ENCODE results near the gene PCDH15.
"Not testable (repeated sequence)": the region's sequence is repeated elsewhere in the genome, so short reads cannot be mapped to it uniquely, and the experiment has no call there.

The PCDH15 gene

DNA sequence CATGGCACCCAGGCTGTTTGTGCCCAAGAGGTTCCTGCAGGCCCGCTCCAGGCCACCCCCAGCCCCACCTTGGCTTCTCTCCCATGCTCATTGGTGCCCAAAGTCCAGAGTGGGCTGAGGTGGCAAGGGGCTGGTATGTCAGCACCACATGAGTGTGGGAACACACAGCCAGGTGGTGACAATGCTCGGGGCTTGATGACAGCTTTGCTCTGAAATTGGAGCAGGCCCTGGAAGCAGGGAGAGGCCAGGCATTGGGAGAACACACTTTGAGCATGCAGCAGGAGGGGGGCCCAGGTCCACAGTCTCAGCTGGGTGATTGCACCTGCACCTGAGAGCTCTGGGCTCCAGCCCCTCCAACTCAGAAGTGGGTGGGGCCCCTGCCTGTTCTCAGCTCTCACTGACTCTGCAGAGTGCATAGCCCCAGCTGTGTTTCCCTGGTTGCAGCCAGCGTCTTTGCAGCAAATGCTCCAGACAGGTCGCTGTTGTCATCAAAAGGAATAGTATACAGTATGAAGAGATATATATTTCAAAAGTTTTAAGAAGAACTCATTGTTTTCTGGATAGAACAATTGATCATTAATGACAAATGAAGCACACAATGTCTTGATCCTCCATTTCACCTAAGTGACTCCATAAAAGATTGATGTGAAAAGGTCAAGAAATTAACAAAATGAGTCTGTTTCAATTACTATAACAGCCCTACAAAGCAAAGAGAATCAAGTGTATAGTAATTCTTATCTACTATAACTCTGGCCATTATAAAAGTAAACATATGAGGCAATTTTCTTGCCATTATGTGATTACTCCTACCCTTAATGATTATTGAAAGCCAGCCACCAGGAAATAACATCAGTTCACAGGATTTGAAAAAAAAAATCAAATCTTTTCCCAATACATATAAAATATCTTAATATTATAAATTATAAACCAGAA is 848.1 kb downstream of the PCDH15 start:
- DNase-seq: no peak

DNA sequence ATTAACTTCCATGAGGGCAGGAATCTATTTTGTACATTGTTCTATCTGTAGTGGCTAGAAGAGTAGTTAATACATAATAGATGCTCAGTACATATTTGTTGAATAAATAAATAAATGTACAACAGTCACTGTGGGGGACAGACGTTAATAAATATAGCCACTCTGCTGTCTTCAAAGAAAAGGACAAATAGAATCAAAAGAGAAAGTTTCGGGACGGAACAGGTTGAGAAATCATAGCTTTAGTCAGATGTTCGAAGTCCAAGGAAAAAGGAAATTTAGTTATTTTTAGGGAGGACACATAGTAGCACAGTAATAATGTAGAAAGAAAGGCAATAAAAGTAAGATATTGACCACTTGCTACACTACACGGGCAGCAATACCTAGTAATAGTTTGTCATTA is 861.4 kb downstream of the PCDH15 start:
- DNase-seq: no peak

DNA sequence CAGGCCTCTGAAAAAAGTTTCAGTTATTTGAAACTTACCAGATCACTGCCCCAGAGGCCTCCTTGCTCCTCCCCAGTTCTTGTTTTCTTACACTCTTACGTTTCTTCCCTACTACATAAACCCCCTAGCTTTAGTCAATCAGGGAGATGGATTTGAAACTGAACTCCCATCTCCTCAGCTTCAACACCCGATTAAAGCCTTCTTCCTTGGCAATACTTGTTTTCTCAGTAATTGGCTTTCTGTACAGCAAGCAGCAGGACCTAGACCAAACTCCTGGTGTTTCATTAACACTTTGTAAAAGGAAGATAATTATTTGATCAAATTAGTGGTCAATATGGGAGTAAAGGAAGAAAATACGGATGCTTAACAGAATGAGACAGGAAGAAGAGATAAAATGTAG is 870.4 kb downstream of the PCDH15 start:
- DNase-seq: no peak

DNA sequence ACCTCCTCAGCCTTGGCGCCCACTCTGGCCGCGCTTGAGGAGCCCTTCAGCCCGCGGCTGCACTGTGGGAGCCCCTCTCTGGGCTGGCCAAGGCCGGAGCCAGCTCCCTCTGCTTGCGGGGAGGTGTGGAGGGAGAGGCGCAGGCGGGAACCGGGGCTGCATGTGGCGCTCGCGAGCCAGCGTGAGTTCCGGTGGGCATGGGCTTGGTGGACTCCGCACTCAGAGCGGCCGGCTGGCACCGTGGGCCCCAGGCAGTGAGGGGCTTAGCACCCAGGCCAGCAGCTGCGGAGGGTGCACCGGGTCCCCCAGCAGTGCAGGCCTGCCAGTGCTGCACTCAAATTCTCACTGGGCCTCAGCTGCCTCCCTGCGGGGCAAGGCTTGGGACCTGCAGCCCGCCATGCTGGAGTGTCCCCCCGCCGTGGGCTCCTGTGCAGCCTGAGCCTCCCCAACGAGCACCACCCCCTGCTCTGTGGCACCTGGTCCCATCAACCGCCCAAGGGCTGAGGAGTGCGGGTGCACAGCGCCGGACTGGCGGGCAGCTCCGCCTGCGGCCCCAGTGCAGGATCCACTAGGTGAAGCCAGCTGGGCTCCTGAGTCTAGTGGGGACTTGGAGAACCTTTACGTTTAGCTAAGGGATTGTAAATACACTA is 876.9 kb downstream of the PCDH15 start:
- not testable (repeated sequence) for DNase-seq

DNA sequence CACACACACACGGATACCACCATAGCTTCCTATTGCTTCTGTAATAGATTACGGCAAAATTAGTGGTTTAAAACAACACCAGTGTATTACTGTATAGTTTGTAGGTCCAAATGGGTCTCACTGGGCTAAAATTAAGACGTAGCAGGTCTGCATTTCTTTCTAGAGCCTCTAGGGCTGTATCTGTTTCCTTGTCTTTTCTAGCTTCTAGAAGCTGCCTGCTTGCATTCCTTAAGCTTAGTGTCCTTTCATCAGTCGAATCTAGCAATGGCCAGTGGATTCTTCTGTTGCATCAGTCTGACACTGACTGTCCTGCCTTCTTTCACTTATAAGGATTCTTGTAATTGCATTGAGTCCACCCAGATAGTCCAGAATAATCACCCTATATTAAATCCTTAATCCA is 882.3 kb downstream of the PCDH15 start:
- no peak for DNase-seq

GRCh38 chr10:53909791-53910190 is 891.2 kb downstream of the PCDH15 start:
- no peak for DNase-seq

DNA sequence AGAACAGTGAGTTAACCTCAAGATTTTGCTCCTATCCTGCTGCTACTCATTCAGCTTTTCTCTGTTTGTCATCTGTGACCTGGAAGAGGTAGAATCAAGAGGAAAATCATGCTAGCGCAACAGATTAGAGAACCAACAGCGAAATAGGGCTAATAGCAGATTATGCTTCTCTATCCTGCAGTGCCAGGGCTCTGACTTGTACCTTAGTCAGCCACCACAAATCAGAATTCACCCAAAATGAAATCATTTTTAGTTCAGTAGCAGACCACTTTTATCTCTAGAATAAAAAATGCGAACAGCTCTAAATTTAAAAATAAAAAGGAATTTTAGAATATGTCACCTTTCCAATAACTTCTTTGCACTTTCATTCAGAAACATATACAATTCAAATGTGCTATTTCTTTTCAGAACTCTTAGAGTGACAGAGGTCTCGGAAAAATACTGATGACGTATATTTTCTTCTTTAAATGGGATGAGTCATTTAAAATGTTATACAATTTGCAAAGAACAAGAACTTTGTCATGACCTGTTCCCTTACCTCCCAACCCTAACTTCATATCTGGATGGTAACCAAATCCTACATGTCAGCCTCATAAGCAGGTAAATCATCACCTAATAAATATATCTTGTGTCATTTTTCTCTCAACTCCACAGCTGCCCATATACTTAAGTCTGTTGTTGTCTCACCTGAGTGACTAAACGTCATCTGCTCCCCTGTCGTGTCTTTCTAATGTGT is 896.4 kb downstream of the PCDH15 start:
- DNase-seq: no peak

DNA sequence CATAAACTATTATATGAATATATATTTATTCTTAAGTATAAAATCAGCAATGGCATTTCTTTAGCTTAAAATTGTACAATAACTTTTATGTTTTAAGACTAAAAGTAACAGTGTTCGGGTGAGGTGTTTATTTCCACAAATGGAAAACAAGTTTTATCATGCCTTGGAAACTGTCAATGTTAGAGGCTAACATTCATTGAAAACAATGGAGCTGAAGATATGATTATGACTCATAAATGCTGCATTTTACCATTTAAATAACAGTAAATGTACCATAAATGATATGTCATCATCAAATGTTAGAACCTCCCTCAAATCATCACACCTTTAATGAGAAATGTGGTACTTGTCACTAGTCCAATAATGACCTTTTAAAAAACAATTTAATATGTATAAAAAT is 897.3 kb downstream of the PCDH15 start:
- no peak for DNase-seq

DNA sequence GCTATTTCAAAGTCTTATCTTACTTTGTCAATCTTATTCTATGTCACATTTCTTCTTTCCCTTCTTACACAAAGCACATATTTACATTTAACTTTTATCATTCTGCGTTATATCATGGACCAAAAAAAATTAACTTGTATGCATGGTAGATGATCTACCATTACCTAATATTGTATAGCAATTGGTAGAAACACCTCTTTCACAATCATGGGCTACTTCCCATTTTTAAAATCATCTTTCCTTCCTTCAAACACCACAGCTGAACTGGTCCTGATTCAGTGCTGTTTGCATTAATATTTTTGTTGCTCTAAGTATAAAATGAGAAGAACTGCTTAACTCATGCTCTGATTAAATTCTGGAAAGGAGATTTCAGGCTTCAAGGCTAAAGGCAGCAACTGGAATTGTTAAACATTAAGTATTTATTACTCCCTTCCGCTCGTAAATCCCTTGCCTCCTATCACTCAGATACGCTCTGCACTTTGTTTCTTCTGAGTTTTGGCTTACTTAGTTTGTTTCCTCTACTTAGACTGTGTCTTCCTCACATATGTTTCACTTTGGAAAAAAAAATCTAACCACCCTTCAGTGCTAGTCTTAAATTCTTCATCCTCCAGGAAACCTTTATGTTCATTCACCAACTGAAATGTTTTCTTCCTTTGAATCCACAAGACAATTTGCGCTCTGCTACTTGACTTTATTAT is 901.4 kb downstream of the PCDH15 start:
- DNase-seq: no peak

DNA sequence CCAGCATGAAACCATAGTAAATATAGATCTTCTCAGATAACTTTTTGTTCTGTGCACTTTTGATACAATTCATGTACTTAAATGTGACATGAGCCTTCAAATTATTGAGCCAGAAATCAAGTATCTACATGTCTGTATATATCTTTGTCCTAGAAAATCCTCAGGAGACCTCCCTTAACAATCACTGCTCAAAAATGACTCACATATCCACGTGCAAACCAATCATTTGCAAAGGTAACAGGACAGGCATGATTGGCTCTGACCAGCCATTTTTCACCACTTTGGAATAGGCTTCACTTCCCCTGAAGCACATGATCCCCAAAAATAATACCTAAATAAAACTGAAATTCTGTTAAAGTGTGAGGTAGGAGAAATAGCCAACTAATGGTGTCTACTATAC is 902.5 kb downstream of the PCDH15 start:
- DNase-seq: no peak

DNA sequence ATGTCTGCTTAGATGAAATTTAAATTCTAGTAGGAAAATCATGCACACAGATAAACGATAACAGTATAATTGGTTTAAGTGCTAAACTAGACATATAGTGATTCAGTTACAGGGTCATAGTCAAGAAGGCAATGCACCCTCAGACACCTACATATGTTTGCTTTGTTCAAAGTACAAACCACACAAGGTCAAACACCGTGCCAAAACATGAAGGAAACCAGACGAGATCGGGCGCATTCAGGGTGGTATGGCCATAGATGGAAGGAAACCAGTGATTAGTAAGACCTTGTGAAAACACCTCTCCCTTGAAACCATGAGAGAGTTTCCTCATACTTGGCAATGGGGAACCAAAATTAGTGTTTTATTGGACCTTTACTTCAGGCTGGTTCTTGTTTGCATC is 906.9 kb downstream of the PCDH15 start:
- DNase-seq: no peak

DNA sequence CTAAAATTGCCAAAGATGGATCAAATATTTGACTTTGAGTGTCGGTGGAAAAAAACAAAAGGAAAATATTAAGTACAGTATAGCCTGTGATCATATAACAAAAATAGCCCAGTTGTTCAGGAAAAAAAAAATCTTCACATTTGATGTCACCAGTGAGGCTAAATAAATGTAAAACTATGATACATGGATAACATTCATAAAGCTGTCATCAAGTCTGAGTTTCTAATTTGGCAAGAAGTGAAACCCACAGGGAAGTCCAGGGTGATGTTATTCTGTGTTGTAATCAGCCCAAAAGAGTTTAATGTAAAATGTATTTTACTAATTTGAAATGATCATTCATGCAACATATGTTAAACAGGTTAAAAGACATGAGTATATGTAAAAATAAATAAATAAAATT is 908.0 kb downstream of the PCDH15 start:
- DNase-seq: no peak

DNA sequence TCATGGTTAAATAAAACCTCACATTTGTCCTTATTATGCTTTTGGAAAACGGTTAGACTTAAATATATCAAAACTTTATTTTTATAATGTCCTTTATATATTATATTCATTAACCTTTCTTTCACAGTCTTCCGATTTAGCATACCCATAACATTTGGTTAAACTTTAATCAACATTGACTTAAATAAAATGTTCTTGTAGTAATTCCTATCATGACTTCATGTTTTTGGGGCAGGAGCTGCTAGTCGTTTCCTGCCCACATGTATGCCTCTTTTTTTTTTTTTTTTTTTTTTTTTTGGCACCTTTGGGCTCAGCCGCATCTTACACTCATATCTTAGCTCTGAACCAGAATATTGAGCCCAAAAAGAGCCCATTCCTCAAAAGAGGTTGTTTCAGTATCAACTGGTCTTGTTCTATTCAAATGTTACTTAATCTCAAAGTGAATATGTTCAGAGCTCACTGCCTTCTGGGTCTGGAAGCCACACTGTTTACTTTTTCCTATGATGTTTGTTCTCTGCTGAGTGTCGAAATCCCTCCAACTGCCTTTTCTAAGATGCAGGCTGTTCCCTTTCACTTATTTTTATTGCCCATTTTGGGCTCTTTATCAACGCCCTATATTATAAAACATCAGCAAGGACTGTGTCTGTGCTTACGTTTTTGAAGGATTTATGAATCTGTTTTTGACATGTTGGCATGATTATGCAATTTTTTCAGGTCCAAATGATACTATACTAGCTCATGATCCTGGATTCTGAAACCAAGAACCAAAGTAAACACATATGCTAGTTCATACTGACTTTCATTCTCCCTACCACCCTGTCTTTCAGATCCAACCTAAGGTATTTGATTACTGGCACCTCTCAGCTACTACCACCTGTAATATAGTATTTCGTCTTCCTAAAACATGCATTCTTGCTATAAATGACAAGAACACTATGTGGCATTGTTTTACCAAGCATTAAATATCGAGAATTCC is 914.4 kb downstream of the PCDH15 start:
- no peak for DNase-seq

DNA sequence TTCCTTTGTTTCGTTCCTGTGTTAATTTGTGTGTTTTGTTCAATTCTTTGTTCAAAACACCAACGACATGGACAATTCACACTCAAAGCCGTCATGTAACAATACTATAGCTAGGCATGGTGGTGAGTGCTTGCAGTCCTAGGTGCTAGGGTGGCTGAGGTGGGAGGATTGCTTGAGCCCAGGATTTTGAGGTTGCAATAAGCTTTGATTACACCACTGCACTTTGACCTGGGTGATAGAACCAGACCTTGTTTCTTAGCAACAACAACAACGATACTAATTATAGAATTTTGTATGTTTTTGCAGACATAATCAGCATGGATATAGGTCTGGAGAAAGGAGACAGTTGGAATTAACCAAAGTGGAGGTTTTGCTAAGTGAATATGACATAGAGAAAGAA is 936.2 kb downstream of the PCDH15 start:
- no peak for DNase-seq

- DNase-seq: no peak
Observed at GRCh38 chr10:53852450-53853175, 948.4 kb downstream of the PCDH15 start.

GRCh38 chr10:53846809-53847208 is 954.2 kb downstream of the PCDH15 start:
- DNase-seq: no peak

DNA sequence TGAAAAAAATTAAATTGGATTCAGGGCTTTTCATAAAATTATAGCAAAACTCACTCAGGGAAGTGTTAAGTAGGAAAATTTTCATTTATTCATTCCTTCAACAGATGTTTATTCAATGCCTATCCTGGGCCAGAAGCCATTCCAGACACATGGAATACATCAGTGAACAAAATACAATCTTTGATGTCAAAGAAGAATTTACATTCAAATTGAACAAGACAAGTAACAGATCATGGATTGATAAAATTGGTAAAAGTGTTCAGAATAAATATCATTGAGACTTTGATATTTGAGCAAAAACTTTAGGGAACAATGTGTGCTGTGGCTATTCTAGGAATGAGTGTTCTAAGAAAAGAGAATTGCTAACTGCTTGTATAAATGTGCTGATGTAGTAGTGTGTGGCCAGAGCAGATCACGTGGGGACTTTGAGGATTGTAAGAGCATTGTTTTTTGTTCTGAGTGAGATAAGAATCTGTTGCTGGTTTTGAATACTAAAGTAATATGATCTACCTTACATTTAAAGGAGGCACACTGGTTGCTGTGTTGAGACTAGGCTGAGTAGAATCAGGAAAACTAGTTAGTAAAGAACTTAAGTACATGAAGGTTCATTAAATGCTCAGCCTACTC is 957.2 kb downstream of the PCDH15 start:
- no peak for DNase-seq

DNA sequence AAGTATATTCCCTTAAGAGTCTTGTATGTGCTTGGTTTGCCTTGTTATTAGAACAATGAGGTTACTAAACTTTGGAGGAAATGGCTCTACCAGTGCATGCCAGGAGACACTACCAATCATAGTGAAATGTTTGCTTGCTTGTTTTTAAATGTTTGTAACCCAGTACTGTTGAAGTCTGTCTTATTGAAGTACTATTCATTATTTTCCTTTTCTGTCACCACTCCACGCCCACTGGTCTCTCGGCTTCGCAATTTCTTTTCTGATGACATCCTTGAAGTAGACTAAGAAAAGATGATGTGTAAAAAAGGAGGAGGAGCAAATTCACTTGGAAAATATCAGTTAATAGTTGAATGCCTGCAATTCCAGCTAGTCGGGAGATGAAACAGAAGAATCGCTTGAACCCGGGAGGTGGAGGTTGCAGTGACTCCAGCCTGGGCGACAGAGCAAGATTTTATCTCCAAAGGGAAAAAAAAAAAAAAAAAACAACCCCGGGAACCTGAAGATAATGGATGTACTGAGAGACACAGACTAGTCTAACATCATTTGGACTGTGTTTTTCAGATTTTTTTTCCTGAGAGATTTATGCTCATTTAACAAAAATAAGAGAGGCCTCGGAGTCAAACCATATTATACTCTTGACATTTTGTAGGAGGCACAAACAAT is 959.4 kb downstream of the PCDH15 start:
- DNase-seq: no peak

DNA sequence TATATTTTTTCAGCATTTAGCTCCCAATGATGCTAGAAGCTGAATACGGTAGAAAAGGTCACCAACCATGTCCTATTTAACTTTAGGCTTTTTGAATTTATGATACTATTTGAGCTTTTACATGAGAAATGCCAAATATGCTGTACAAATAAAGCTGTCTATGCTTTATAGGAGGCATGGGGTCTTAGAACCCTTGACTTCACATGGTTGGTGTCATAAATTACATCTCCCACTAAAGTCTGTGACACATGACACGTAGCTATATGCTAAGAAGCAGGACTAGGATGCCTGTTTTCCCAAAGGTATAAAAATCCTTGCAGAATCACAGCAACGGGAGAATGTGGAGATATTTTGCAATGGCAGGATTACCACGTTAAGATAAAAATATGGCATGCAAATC is 960.4 kb downstream of the PCDH15 start:
- DNase-seq: no peak

DNA sequence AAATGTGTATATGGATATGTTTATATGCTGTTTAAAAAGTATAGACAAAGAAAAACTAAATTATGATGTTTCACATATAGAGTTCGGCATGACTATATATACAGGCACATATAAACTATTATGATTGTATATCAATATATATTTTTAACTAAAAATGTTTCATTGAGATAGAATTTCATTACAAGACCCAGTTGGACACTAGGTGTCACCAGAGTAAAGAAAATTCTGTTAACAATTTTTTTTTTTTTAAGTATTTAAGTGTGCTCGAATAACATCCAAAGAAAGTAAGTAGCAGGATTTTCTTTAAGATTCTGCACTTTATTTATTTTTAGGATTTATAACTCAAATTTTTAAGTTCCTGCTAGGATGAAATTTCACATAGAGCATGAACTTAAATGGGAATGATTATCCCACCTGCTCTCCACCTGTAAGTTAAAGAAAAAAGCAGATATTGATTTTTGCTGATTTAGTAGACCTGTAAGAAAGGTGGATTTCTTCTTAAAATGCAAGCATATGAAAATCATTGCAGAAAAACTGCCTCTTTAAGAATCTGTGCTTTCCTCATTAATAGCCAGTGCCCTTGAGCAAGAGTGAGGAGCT is 961.5 kb downstream of the PCDH15 start:
- DNase-seq: no peak
